ENCODE data around the gene KIAA0825.
A peak's percentile ranks its signal among the peaks of the same experiment; 100 is the strongest.

KIAA0825 gene

DNA sequence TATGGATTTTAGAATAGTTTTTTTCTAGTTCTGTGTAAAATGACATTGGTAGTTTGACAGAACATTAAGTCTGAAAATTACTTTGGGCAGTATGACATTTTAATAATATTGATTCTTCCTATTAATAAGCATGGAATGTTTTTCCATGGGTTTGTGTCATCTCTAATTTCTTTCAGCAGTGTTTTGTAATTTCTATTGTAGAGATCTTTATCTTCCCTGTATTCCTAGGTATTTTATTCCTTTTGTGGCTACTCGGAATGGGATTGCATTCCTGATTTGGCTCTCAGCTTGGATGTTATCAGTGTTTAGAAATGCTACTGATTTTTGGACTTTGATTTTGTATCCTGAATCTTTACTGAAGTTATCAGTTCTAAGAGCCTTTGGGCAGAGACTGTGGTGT, 420.4 kb downstream of the KIAA0825 start:
- TF ChIP-seq, protein P1, sequence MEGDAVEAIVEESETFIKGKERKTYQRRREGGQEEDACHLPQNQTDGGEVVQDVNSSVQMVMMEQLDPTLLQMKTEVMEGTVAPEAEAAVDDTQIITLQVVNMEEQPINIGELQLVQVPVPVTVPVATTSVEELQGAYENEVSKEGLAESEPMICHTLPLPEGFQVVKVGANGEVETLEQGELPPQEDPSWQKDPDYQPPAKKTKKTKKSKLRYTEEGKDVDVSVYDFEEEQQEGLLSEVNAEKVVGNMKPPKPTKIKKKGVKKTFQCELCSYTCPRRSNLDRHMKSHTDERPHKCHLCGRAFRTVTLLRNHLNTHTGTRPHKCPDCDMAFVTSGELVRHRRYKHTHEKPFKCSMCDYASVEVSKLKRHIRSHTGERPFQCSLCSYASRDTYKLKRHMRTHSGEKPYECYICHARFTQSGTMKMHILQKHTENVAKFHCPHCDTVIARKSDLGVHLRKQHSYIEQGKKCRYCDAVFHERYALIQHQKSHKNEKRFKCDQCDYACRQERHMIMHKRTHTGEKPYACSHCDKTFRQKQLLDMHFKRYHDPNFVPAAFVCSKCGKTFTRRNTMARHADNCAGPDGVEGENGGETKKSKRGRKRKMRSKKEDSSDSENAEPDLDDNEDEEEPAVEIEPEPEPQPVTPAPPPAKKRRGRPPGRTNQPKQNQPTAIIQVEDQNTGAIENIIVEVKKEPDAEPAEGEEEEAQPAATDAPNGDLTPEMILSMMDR (IDR thresholded peaks at IDR 0.05; ENCODE audit: low read depth, low read length): no peak

DNA sequence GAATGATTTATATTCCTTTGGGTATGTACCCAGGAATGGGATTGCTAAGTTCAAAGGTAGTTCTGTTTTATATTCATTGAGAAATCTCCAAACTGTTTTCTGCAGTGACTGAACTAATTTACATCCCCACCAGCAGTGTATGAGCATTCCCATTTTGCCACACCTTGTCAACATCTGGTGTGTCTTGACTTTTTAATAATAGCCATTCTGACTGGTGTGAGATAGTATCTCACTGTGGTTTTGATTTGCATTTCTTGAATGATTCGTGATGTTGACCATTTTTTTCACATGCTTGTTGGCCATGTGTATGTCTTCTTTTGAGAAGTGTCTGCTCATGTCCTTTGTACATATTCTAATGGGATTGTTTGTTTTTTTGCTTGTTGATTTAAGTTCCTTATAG, 421.5 kb downstream of the KIAA0825 start:
- H3K4me3 ChIP-seq (replicated peaks in 1 of 2; ENCODE audit: low read depth in 2 of 2, low read length in 2 of 2): no peak overlapping the region
- TF ChIP-seq, protein P1 (IDR thresholded peaks at IDR 0.05; ENCODE audit: low read depth, low read length): no peak
- no peak for DNase-seq (ENCODE audit: low read depth in 2 of 2)

More for the DNA sequence above, 420.4 kb downstream of the KIAA0825 start:
- no peak overlapping the region for H3K4me3 ChIP-seq (replicated peaks in 1 of 2; ENCODE audit: low read depth in 2 of 2, low read length in 2 of 2)
- no peak for DNase-seq (ENCODE audit: low read depth in 2 of 2)

DNA sequence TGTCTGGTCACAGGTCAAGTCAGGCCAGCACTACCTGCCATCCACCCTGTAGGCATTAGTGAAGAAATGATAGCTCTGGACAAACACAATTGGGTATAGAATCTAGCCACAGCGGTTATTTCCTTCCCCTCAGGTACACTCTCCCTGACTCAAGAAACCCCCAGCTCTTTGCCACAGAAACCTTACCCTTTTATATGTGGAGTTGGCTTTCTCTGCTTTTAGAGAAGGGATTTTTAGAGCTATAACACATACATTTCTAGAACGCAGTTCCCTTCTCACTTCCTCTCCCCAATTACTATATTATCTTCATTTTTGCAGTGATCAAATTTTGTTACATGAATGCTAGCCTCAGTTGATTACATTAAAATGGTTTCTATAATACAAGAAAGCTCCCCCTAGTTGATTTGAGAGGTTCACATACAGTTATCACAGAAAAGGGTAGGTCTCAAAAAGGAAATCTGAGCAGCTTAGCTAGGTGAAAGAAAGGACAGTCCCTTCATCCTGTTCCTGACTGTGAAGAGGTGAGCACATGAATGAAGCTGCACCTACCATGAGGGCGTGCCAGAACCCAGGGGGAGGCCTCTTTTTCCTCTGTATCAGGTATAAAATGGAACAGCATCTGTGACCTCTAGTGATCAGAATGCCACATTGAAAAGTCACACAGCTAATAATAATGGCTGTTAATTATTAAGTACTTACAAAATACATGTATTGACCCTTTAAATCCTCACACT, 425.6 kb downstream of the KIAA0825 start:
- H3K4me3 ChIP-seq (replicated peaks in 1 of 2; ENCODE audit: low read depth in 2 of 2, low read length in 2 of 2): no peak overlapping the region
- DNase-seq (ENCODE audit: low read depth in 2 of 2): no peak
- TF ChIP-seq, protein P1 (IDR thresholded peaks at IDR 0.05; ENCODE audit: low read depth, low read length): no peak

- DNase-seq (ENCODE audit: low read depth in 2 of 2): no peak
- no peak overlapping the region for H3K4me3 ChIP-seq (replicated peaks in 1 of 2; ENCODE audit: low read depth in 2 of 2, low read length in 2 of 2)
- TF ChIP-seq, protein P1 (IDR thresholded peaks at IDR 0.05; ENCODE audit: low read depth, low read length): no peak
Observed at GRCh38 chr5:94191604-94192003, 426.8 kb downstream of the KIAA0825 start.

DNA sequence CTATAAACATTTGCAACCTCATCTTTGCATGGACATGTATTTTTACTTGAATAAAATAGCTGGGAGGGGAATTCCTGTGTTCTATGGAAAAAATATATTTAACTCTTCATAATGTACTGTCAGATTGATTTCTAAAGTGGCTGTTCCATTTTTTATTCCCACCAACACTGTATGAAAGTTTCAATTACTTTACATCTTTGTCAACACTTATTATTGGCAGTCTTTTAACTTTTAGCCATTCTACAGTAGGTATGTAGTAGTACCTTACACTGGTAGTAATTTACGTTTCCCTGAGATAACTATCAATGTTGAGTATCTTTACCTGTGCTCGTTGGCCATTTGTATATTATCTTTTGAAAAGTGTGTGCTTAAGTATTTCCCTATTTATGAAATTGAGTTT, 429.7 kb downstream of the KIAA0825 start:
- TF ChIP-seq, protein P1 (IDR thresholded peaks at IDR 0.05; ENCODE audit: low read depth, low read length): no peak
- no peak for DNase-seq (ENCODE audit: low read depth in 2 of 2)
- no peak overlapping the region for H3K4me3 ChIP-seq (replicated peaks in 1 of 2; ENCODE audit: low read depth in 2 of 2, low read length in 2 of 2)

GRCh38 chr5:94184870-94185269, 433.5 kb downstream of the KIAA0825 start:
- TF ChIP-seq, protein P1 (IDR thresholded peaks at IDR 0.05; ENCODE audit: low read depth, low read length): no peak
- no peak for DNase-seq (ENCODE audit: low read depth in 2 of 2)
- no peak overlapping the region for H3K4me3 ChIP-seq (replicated peaks in 1 of 2; ENCODE audit: low read depth in 2 of 2, low read length in 2 of 2)

GRCh38 chr5:94181895-94182294, 436.5 kb downstream of the KIAA0825 start:
- TF ChIP-seq, protein P1 (IDR thresholded peaks at IDR 0.05; ENCODE audit: low read depth, low read length): peak; percentile 26
- DNase-seq (ENCODE audit: low read depth in 2 of 2): peak; percentile 3 to 11
- no peak overlapping the region for H3K4me3 ChIP-seq (replicated peaks in 1 of 2; ENCODE audit: low read depth in 2 of 2, low read length in 2 of 2)

All from cardiac fibroblast (primary cell).